B cell (primary cell): ENCODE results near the gene SRCAP.

Experiments
- EZH2 ChIP-seq: IDR thresholded peaks from 2 replicates; pipeline ENCODE4 v1.6.1; 2012; ENCODE audit warnings: borderline replicate concordance, low read depth, mild to moderate bottlenecking, moderate library complexity, low read length; ENCODE audit not compliant: insufficient read depth, poor library complexity, severe bottlenecking
- TF ChIP-seq, protein P1 (sequence below): fragments of 200-600 bp; IDR thresholded peaks from one replicate; pipeline ENCODE4 v1.8.0; 2022; ENCODE audit warnings: antibody characterized with exemption, mild to moderate bottlenecking

DNA sequence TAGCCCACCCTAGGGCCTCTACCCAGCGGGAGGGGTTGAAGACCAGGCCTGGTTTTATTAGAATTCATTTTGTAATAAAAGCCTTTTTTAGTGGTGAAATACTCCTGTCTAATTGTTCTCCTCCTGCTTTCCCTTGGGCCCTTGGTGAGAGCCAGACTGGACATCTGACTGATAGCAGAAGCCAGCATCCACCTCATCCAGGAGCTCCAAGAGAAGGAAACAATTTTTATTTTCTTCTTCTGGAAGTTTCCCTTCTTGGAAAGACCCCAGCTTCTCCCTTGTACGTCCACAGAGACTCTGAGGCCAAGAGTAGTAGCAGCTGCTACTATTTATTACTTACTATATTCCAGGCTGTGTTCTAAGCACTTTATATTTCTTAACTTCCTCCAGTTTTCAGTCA is 45.2 kb downstream of the SRCAP start:
- TF ChIP-seq, protein P1, sequence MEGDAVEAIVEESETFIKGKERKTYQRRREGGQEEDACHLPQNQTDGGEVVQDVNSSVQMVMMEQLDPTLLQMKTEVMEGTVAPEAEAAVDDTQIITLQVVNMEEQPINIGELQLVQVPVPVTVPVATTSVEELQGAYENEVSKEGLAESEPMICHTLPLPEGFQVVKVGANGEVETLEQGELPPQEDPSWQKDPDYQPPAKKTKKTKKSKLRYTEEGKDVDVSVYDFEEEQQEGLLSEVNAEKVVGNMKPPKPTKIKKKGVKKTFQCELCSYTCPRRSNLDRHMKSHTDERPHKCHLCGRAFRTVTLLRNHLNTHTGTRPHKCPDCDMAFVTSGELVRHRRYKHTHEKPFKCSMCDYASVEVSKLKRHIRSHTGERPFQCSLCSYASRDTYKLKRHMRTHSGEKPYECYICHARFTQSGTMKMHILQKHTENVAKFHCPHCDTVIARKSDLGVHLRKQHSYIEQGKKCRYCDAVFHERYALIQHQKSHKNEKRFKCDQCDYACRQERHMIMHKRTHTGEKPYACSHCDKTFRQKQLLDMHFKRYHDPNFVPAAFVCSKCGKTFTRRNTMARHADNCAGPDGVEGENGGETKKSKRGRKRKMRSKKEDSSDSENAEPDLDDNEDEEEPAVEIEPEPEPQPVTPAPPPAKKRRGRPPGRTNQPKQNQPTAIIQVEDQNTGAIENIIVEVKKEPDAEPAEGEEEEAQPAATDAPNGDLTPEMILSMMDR, result no peak
- no peak for TF ChIP-seq EZH2
